CD4-positive, alpha-beta T cell treated with Interferon alpha-2 for 1 hour (primary cell): ENCODE data around the gene TRAF3IP3.

Experiments used
- DNase-seq, 2 donors: peaks; one replicate each; pipeline ENCODE4 v3.0.0-alpha.2; 2020 to 2022

Gene TRAF3IP3

GRCh38 chr1:209802117-209802779 lies 46.4 kb downstream of the TRAF3IP3 start:
- no peak for DNase-seq

GRCh38 chr1:209802780-209803152 lies 46.9 kb downstream of the TRAF3IP3 start:
- no peak for DNase-seq

- DNase-seq = no peak
Measured at GRCh38 chr1:209803568-209803967, 47.7 kb downstream of the TRAF3IP3 start.

- DNase-seq = no peak
Measured at GRCh38 chr1:209805341-209805781, 49.5 kb downstream of the TRAF3IP3 start.

- peak; percentile 68 to 85 for DNase-seq
Measured at GRCh38 chr1:209805875-209806760, 50.3 kb downstream of the TRAF3IP3 start, which contains the start of gene IRF6. IRF6 (minus strand) TSS chr1:209806142; CDS start chr1:209801413, 4,729 bp downstream.

GRCh38 chr1:209807509-209807908 lies 51.7 kb downstream of the TRAF3IP3 start:
- DNase-seq = no peak

GRCh38 chr1:209808059-209808581 lies 52.3 kb downstream of the TRAF3IP3 start:
- DNase-seq = no peak

- DNase-seq = no peak
Measured at GRCh38 chr1:209809611-209810010, 53.8 kb downstream of the TRAF3IP3 start.

GRCh38 chr1:209810783-209811182 lies 54.9 kb downstream of the TRAF3IP3 start:
- no peak for DNase-seq

GRCh38 chr1:209813902-209814301 lies 58.0 kb downstream of the TRAF3IP3 start:
- DNase-seq = no peak

GRCh38 chr1:209815490-209815889 lies 59.6 kb downstream of the TRAF3IP3 start:
- DNase-seq = peak in 1 of 2 donors; percentile 16

GRCh38 chr1:209815931-209816341 lies 60.1 kb downstream of the TRAF3IP3 start:
- DNase-seq = no peak

- DNase-seq = no peak
Measured at GRCh38 chr1:209816923-209817322, 61.1 kb downstream of the TRAF3IP3 start.

GRCh38 chr1:209817691-209818090 lies 61.8 kb downstream of the TRAF3IP3 start:
- no peak for DNase-seq

- no peak for DNase-seq
Measured at GRCh38 chr1:209819058-209819457, 63.2 kb downstream of the TRAF3IP3 start.

GRCh38 chr1:209820986-209821385 lies 65.1 kb downstream of the TRAF3IP3 start:
- DNase-seq = no peak

- no peak for DNase-seq
Measured at GRCh38 chr1:209822706-209823105, 66.9 kb downstream of the TRAF3IP3 start.

GRCh38 chr1:209823143-209824041 lies 67.5 kb downstream of the TRAF3IP3 start:
- DNase-seq = peak; percentile 22 to 68

GRCh38 chr1:209825591-209826434 lies 70.0 kb downstream of the TRAF3IP3 start:
- no peak for DNase-seq

- DNase-seq = peak; percentile 92 to 95
Measured at GRCh38 chr1:209827384-209828262, 71.8 kb downstream of the TRAF3IP3 start, which contains the start of gene UTP25. UTP25 (plus strand) TSS chr1:209827972; CDS start chr1:209828064, 92 bp downstream.
